ENCODE data around the gene RNU1-4.
"Not testable (repeated sequence)": the region's sequence is repeated elsewhere in the genome, so short reads cannot be mapped to it uniquely, and the experiment has no call there.

GRCh38 chr1:16752770-16753169 lies 12.5 kb downstream of the RNU1-4 start:
- TF ChIP-seq CTCF (IDR thresholded peaks at IDR 0.05; ENCODE audit: insufficient read depth, low read depth, low read length); EZH2 (IDR thresholded peaks at IDR 0.05; ENCODE audit: insufficient read depth, low read length): not testable (repeated sequence)

All from astrocyte (in vitro differentiated cells and primary cell).